ENCODE data around the gene SELENOI. TPM values are rescaled to one million over a fixed set of nuclear protein-coding genes. Genes with fewer than 3 reads are reported as not detected.

The SELENOI gene
- total and polyA plus RNA-seq, 10 of the 15 experiments (the other 5 are each of a cell fraction or from before 2014, with no cell fraction given): 5.2 to 31.4 (median 17.4) TPM

DNA sequence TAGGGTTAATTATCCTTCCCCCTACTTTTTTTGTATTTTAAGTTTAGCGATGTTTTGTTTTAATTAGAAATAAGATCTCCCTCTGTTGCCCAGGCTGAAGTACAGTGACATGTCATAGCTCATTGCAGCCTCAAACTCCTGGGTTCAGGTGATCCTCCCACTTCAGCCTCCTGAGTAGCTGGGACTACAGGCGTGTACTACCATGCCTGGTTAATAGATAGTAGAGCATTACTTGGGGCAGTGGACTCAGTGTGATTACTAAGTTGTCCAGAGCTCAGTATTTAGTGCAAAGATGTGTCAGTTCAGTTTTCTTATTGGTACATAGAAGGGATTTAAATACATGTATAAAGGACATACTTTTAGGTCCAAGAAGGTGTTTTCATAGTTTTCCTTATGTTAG lies 10.2 kb downstream of the SELENOI start:
- POLR2A ChIA-PET: interaction anchor here (1.5 kb wide), 1 partner anchor 11 kb away, joined by 4 read pairs; no protein-coding TSS in a partner anchor
- no peaks in the 10 kb centered on the region for H3K4me1 ChIP-seq (ENCODE audit: control insufficient read depth, insufficient read depth, low read length)
- CTCF ChIA-PET: interaction anchor here (0.6 to 0.7 kb wide), 2 partner anchors 9 to 339 kb away, joined by 3 to 5 read pairs; partner anchors contain the start of gene ADGRF3
- 100% methylated on average over 2 of the region's 2 CpGs for WGBS (ENCODE audit: insufficient coverage, insufficient replicate concordance, low lambda C conversion rate, missing lambda C conversion rate)
- H3K27me3 ChIP-seq (replicated peaks in 1 of 2; ENCODE audit: control insufficient read depth in 2 of 2, insufficient read depth in 2 of 2, low read length in 1 of 2): no peaks in the 10 kb centered on the region
- H3K27ac ChIP-seq (ENCODE audit: control insufficient read depth, insufficient read depth): no peak overlapping the region
- ATAC-seq (no peak), FAIRE-seq (no peak), DNase-seq (ENCODE audit: low read depth, low spot score) (no peak)
- RAD21 ChIA-PET (ENCODE audit: unreplicated experiment): interaction anchor here (0.6 kb wide), 1 partner anchor 122 kb away, joined by 3 read pairs; the partner anchor contains the start of gene OTOF
- H3K4me2 ChIP-seq (ENCODE audit: control insufficient read depth, insufficient read depth): no peak overlapping the region
- no peak overlapping the region for H3K4me3 ChIP-seq
- H4K20me1 ChIP-seq (ENCODE audit: control insufficient read depth, insufficient read depth): no peaks in the 10 kb centered on the region
- no peak overlapping the region for H2AFZ ChIP-seq (ENCODE audit: control insufficient read depth, low read depth, low read length)
- SMC1A ChIA-PET (ENCODE audit: uncharacterized antibody, unreplicated experiment): interaction anchor here (1.0 to 1.5 kb wide), 2 partner anchors 9 to 28 kb away, joined by 3 read pairs; no protein-coding TSS in a partner anchor
- no peak for TF ChIP-seq GATAD2B (conservative IDR thresholded peaks at IDR 0.05; ENCODE audit: low read depth)
- no peak for TF ChIP-seq YY1 (IDR thresholded peaks at IDR 0.05; ENCODE audit: low read depth, low read length)
- TF ChIP-seq, protein P1, sequence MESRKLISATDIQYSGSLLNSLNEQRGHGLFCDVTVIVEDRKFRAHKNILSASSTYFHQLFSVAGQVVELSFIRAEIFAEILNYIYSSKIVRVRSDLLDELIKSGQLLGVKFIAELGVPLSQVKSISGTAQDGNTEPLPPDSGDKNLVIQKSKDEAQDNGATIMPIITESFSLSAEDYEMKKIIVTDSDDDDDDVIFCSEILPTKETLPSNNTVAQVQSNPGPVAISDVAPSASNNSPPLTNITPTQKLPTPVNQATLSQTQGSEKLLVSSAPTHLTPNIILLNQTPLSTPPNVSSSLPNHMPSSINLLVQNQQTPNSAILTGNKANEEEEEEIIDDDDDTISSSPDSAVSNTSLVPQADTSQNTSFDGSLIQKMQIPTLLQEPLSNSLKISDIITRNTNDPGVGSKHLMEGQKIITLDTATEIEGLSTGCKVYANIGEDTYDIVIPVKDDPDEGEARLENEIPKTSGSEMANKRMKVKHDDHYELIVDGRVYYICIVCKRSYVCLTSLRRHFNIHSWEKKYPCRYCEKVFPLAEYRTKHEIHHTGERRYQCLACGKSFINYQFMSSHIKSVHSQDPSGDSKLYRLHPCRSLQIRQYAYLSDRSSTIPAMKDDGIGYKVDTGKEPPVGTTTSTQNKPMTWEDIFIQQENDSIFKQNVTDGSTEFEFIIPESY (IDR thresholded peaks at IDR 0.05): no peak
- TF ChIP-seq, protein P2, sequence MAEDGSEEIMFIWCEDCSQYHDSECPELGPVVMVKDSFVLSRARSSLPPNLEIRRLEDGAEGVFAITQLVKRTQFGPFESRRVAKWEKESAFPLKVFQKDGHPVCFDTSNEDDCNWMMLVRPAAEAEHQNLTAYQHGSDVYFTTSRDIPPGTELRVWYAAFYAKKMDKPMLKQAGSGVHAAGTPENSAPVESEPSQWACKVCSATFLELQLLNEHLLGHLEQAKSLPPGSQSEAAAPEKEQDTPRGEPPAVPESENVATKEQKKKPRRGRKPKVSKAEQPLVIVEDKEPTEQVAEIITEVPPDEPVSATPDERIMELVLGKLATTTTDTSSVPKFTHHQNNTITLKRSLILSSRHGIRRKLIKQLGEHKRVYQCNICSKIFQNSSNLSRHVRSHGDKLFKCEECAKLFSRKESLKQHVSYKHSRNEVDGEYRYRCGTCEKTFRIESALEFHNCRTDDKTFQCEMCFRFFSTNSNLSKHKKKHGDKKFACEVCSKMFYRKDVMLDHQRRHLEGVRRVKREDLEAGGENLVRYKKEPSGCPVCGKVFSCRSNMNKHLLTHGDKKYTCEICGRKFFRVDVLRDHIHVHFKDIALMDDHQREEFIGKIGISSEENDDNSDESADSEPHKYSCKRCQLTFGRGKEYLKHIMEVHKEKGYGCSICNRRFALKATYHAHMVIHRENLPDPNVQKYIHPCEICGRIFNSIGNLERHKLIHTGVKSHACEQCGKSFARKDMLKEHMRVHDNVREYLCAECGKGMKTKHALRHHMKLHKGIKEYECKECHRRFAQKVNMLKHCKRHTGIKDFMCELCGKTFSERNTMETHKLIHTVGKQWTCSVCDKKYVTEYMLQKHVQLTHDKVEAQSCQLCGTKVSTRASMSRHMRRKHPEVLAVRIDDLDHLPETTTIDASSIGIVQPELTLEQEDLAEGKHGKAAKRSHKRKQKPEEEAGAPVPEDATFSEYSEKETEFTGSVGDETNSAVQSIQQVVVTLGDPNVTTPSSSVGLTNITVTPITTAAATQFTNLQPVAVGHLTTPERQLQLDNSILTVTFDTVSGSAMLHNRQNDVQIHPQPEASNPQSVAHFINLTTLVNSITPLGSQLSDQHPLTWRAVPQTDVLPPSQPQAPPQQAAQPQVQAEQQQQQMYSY (CRISPR knock-in tag; IDR thresholded peaks at IDR 0.05): no peak
- no peak for TF ChIP-seq ETV6 (conservative IDR thresholded peaks at IDR 0.05 in 1 of 2, IDR thresholded peaks at IDR 0.05 in 1 of 2; ENCODE audit: borderline replicate concordance in 1 of 2, low read depth in 1 of 2)
- no peak for TF ChIP-seq MYC (IDR thresholded peaks at IDR 0.05; ENCODE audit: insufficient read depth, insufficient read length, insufficient replicate concordance, low read length, severe bottlenecking)
- TF ChIP-seq, protein P3, sequence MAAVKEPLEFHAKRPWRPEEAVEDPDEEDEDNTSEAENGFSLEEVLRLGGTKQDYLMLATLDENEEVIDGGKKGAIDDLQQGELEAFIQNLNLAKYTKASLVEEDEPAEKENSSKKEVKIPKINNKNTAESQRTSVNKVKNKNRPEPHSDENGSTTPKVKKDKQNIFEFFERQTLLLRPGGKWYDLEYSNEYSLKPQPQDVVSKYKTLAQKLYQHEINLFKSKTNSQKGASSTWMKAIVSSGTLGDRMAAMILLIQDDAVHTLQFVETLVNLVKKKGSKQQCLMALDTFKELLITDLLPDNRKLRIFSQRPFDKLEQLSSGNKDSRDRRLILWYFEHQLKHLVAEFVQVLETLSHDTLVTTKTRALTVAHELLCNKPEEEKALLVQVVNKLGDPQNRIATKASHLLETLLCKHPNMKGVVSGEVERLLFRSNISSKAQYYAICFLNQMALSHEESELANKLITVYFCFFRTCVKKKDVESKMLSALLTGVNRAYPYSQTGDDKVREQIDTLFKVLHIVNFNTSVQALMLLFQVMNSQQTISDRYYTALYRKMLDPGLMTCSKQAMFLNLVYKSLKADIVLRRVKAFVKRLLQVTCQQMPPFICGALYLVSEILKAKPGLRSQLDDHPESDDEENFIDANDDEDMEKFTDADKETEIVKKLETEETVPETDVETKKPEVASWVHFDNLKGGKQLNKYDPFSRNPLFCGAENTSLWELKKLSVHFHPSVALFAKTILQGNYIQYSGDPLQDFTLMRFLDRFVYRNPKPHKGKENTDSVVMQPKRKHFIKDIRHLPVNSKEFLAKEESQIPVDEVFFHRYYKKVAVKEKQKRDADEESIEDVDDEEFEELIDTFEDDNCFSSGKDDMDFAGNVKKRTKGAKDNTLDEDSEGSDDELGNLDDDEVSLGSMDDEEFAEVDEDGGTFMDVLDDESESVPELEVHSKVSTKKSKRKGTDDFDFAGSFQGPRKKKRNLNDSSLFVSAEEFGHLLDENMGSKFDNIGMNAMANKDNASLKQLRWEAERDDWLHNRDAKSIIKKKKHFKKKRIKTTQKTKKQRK (IDR thresholded peaks at IDR 0.05; ENCODE audit: low read depth, low read length): no peak
- no peak overlapping the region for H3K9ac ChIP-seq (ENCODE audit: control insufficient read depth, insufficient read depth, low read length)
- no peaks in the 10 kb centered on the region for H3K9me3 ChIP-seq (replicated peaks; ENCODE audit: control insufficient read depth, insufficient read depth, low read length)
- peaks cover 0 to 4% of the 10 kb centered on the region in 2 experiments; a peak in 1 of 4 replicates for H3K36me3 ChIP-seq (ENCODE audit: control insufficient read depth in 2 of 2, insufficient read depth in 2 of 2, low read length in 1 of 2)
- peaks cover 81% of the 10 kb centered on the region for H3K79me2 ChIP-seq (ENCODE audit: control insufficient read depth, insufficient read depth, low read length)
- in situ Hi-C loops (cut with MboI): no loop called here
- intact Hi-C loops (cut with micrococcal nuclease; ENCODE audit: unreplicated experiment): no loop called here
- no TSS peak for BruUV-seq (replicated peaks)
